CD14-positive monocyte (primary cell): ENCODE results near the gene CCDC188. TPM values are rescaled to one million over a fixed set of nuclear protein-coding genes. Genes with fewer than 3 reads are reported as not detected.
A peak's percentile ranks its signal among the peaks of the same experiment; 100 is the strongest.

Experiments
- DNase-seq, 3 donors: peaks; one replicate each; pipeline ENCODE4 v3.0.0-alpha.2; 2011 to 2022
- H2AFZ ChIP-seq: 2 replicates; pipeline ENCODE4 v1.6.0; 2012; ENCODE audit warnings: mild to moderate bottlenecking, low read depth, low read length, inconsistent platforms; ENCODE audit not compliant: insufficient read depth, poor library complexity, severe bottlenecking
- H3K27ac ChIP-seq, 2 donors: 1 replicate in 1 of 2; 2 replicates in 1 of 2; pipeline ENCODE4 v1.5.1; 2012 to 2013; ENCODE audit warnings: low read length in 2 of 2, control low read depth in 1 of 2, inconsistent platforms in 1 of 2, low read depth in 1 of 2, mild to moderate bottlenecking in 1 of 2
- H3K27me3 ChIP-seq, 2 donors: one replicate each; pipeline versions ENCODE4 v1.6.0 to v1.6.1; 2011 to 2013; ENCODE audit warnings: low read length in 2 of 2; ENCODE audit not compliant: control insufficient read depth in 2 of 2, insufficient read depth in 2 of 2
- H3K36me3 ChIP-seq, 2 donors: replicated peaks in 1 of 2; 1 replicate in 1 of 2; 2 replicates in 1 of 2; pipeline versions ENCODE4 v1.5.1 to v1.6.1; 2012 to 2013; ENCODE audit warnings: low read length in 2 of 2, control low read depth in 1 of 2, inconsistent platforms in 1 of 2, mild to moderate bottlenecking in 1 of 2; ENCODE audit not compliant: insufficient read depth in 2 of 2, control insufficient read depth in 1 of 2
- H3K4me1 ChIP-seq, 2 donors: 1 replicate in 1 of 2; 2 replicates in 1 of 2; pipeline versions ENCODE4 v1.5.1 to v1.6.1; 2012 to 2013; ENCODE audit warnings: low read length in 2 of 2, control low read depth in 1 of 2, inconsistent platforms in 1 of 2, mild to moderate bottlenecking in 1 of 2, moderate library complexity in 1 of 2; ENCODE audit not compliant: insufficient read depth in 2 of 2, control insufficient read depth in 1 of 2
- H3K4me2 ChIP-seq: replicated peaks from 2 replicates; pipeline ENCODE3; 2012; ENCODE audit warnings: low read length, moderate library complexity, mild to moderate bottlenecking; ENCODE audit not compliant: poor library complexity, severe bottlenecking; ENCODE audit errors: extremely low read depth
- H3K4me3 ChIP-seq, 3 experiments: fragments of 200-600 bp in 1 of 3; sonication (generic) in 1 of 3; replicated peaks in 1 of 3; 1 replicate in 2 of 3; 2 replicates in 1 of 3; pipeline ENCODE4 v1.5.1; 2011 to 2013; ENCODE audit warnings: low read length in 3 of 3, mild to moderate bottlenecking in 3 of 3, control low read depth in 2 of 3, low read depth in 2 of 3, inconsistent platforms in 1 of 3, moderate library complexity in 1 of 3
- H3K79me2 ChIP-seq: 2 replicates; pipeline ENCODE4 v1.6.0; 2012; ENCODE audit warnings: mild to moderate bottlenecking, control low read depth, inconsistent platforms, low read length, moderate library complexity; ENCODE audit not compliant: insufficient read depth
- H3K9ac ChIP-seq: 2 replicates; pipeline ENCODE4 v1.6.0; 2017; ENCODE audit warnings: low read length, mild to moderate bottlenecking; ENCODE audit not compliant: insufficient read depth, poor library complexity, severe bottlenecking
- H3K9me3 ChIP-seq, 2 donors: replicated peaks in 1 of 2; 1 replicate in 1 of 2; 2 replicates in 1 of 2; pipeline versions ENCODE4 v1.5.1 to v1.6.1; 2012 to 2013; ENCODE audit warnings: low read length in 2 of 2, control low read depth in 1 of 2; ENCODE audit not compliant: control insufficient read depth in 1 of 2, insufficient read depth in 1 of 2
- H4K20me1 ChIP-seq: 2 replicates; pipeline ENCODE4 v1.6.0; 2012; ENCODE audit warnings: mild to moderate bottlenecking, low read length, control low read depth, moderate library complexity; ENCODE audit not compliant: insufficient read depth
- H3K27ac Mint-ChIP-seq, 7 donors: one replicate each; pipeline ENCODE4 v1.8.0; 2020; ENCODE audit warnings: mild to moderate bottlenecking in 7 of 7, mixed read lengths in 7 of 7, moderate library complexity in 6 of 7, inconsistent platforms in 2 of 7
- H3K27me3 Mint-ChIP-seq, 3 donors: one replicate each; pipeline ENCODE4 v1.8.0; 2021 to 2022; ENCODE audit warnings: low read depth in 3 of 3, mild to moderate bottlenecking in 3 of 3, mixed read lengths in 3 of 3, moderate library complexity in 3 of 3, inconsistent platforms in 1 of 3
- H3K36me3 Mint-ChIP-seq, 2 donors: one replicate each; pipeline ENCODE4 v1.8.0; 2020; ENCODE audit warnings: mixed read lengths in 2 of 2, inconsistent platforms in 1 of 2, mild to moderate bottlenecking in 1 of 2
- H3K4me1 Mint-ChIP-seq: one replicate; pipeline ENCODE4 v1.8.0; 2020; ENCODE audit warnings: mild to moderate bottlenecking, mixed read lengths
- H3K4me3 Mint-ChIP-seq, 2 donors: one replicate each; pipeline ENCODE4 v1.8.0; 2020; ENCODE audit warnings: mild to moderate bottlenecking in 2 of 2, mixed read lengths in 2 of 2, moderate library complexity in 1 of 2
- H3K9me3 Mint-ChIP-seq, 7 donors: one replicate each; pipeline ENCODE4 v1.8.0; 2020 to 2022; ENCODE audit warnings: mixed read lengths in 7 of 7, mild to moderate bottlenecking in 6 of 7, moderate library complexity in 6 of 7, inconsistent platforms in 2 of 7
- CTCF ChIP-seq: fragments of 200-600 bp; IDR thresholded peaks from one replicate; pipeline ENCODE4 v1.8.0; 2022; ENCODE audit warnings: antibody characterized with exemption, mild to moderate bottlenecking
- WGBS: methylation state at CpG from one replicate; pipeline ENCODE4 v1.1.5; 2013; ENCODE audit warnings: missing lambda C conversion rate; ENCODE audit not compliant: insufficient coverage; 5-methylcytosine and 5-hydroxymethylcytosine counted together
- intact Hi-C, 2 donors: fragments of 100-400 bp; cut with micrococcal nuclease; formaldehyde crosslinking; loops; one replicate each; pipeline versions ENCODE4 v1.15.0 to v1.15.1; 2023
- polyA plus RNA-seq, 3 donors: library from polyadenylated mRNA; depleted of rRNA in 1 of 3; unstranded in 2 of 3; stranded (reverse) in 1 of 3; fragments of 300-500 nt in 2 of 3; fragments of >200 nt in 1 of 3; fragmentation: Illumina TruSeq in 2 of 3; gene quantifications; 1 replicate in 2 of 3; 2 replicates in 1 of 3; pipeline ENCODE4 v1.2.3, GENCODE V29; 2012 to 2021

Gene CCDC188
- polyA plus RNA-seq, 3 donors: 0.15 TPM; not detected in 2

GRCh38 chr22:20137113-20137512 is 13.7 kb downstream of the CCDC188 start:
- Histone ChIP-seq H3K9me3 (no peaks in the 10 kb centered on the region), H3K4me3 (no peak overlapping the region), H3K9ac (peak overlapping the region; percentile 21), H3K27ac (no peak overlapping the region), H3K27me3 (no peaks in the 10 kb centered on the region), H3K4me1 (peaks cover 10 to 17% of the 10 kb centered on the region in 2 donors), H4K20me1 (peaks cover 74% of the 10 kb centered on the region), H3K36me3 (peaks cover 7 to 9% of the 10 kb centered on the region in 2 donors), H3K4me2 (no peak overlapping the region), H2AFZ (no peak overlapping the region), H3K79me2 (peaks cover 26% of the 10 kb centered on the region)
- no peaks in the 10 kb centered on the region for H3K9me3 Mint-ChIP-seq
- H3K4me3 Mint-ChIP-seq: no peak overlapping the region
- intact Hi-C loops: no loop called here
- peaks cover 0 to 2% (median 0%) of the 10 kb centered on the region in 3 donors for H3K27me3 Mint-ChIP-seq
- WGBS: 93% methylated on average over 13 of the region's 13 CpGs
- H3K4me1 Mint-ChIP-seq: peaks cover 24% of the 10 kb centered on the region
- H3K27ac Mint-ChIP-seq: no peak overlapping the region
- DNase-seq: no peak
- no peak for TF ChIP-seq CTCF
- H3K36me3 Mint-ChIP-seq: peaks cover 9 to 12% of the 10 kb centered on the region in 2 donors

GRCh38 chr22:20136603-20136873 is 14.3 kb downstream of the CCDC188 start:
- H3K9ac ChIP-seq: no peak overlapping the region
- peaks cover 0 to 2% (median 0%) of the 10 kb centered on the region in 3 donors for H3K27me3 Mint-ChIP-seq

More at GRCh38 chr22:20136603-20136873, 14.3 kb downstream of the CCDC188 start:
- Histone ChIP-seq H2AFZ (no peak overlapping the region), H4K20me1 (peaks cover 74% of the 10 kb centered on the region), H3K36me3 (peaks cover 7 to 9% of the 10 kb centered on the region in 2 donors), H3K9me3 (no peaks in the 10 kb centered on the region), H3K4me1 (peaks cover 11 to 19% of the 10 kb centered on the region in 2 donors), H3K4me3 (no peak overlapping the region), H3K27ac (no peak overlapping the region), H3K79me2 (peaks cover 29% of the 10 kb centered on the region), H3K27me3 (no peaks in the 10 kb centered on the region), H3K4me2 (no peak overlapping the region)
- Mint-ChIP-seq H3K9me3 (no peaks in the 10 kb centered on the region), H3K36me3 (peaks cover 9 to 12% of the 10 kb centered on the region in 2 donors), H3K4me3 (no peak overlapping the region), H3K27ac (no peak overlapping the region), H3K4me1 (peaks cover 24% of the 10 kb centered on the region)
- intact Hi-C loops: no loop called here
- no peak for TF ChIP-seq CTCF
- 100% methylated on average over 5 of the region's 5 CpGs for WGBS
- DNase-seq: no peak
